ENCODE results near the gene RIN2.

Gene RIN2

DNA sequence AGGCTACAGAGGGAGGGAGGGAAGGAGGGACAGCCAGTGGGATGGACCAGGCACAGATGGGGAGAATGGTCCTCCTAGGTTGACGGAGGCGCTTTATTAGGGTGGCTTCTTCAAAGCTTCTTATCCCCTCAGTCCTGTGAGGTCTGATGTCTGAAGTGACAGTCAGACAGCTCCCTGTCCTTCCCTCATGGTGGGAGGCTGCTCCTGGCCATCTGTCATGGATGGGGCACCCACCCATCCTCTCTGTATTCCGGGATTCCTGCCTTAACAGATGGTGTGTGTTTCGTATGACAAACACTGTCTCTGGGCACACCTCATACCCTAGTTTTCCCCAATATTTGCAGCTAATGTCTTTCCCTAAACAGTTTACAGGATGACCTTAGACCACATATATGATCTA is 7.9 kb downstream of the RIN2 start:
- Histone ChIP-seq H3K36me3 (ENCODE audit: control insufficient read depth in 1 of 2, insufficient read depth in 2 of 2, low read length in 2 of 2) (no peaks in the 10 kb centered on the region), H3K27ac (ENCODE audit: low read length) (no peak overlapping the region), H3K4me3 (ENCODE audit: low read depth in 1 of 2, low read length in 2 of 2) (no peak overlapping the region), H3K4me1 (ENCODE audit: control insufficient read depth in 1 of 2, insufficient read depth in 2 of 2, low read length in 2 of 2) (no peaks in the 10 kb centered on the region), H3K27me3 (ENCODE audit: low read depth, low read length) (no peaks in the 10 kb centered on the region), H3K9me3 (ENCODE audit: control insufficient read depth in 1 of 2, low read length in 2 of 2) (no peaks in the 10 kb centered on the region)

GRCh38 chr20:19767070-19767469 is 9.0 kb downstream of the RIN2 start:
- no peak overlapping the region for H3K27ac ChIP-seq (ENCODE audit: low read length)
- no peaks in the 10 kb centered on the region for H3K4me1 ChIP-seq (ENCODE audit: control insufficient read depth in 1 of 2, insufficient read depth in 2 of 2, low read length in 2 of 2)
- H3K27me3 ChIP-seq (ENCODE audit: low read depth, low read length), result no peaks in the 10 kb centered on the region
- no peaks in the 10 kb centered on the region for H3K36me3 ChIP-seq (ENCODE audit: control insufficient read depth in 1 of 2, insufficient read depth in 2 of 2, low read length in 2 of 2)
- H3K4me3 ChIP-seq (ENCODE audit: low read depth in 1 of 2, low read length in 2 of 2), result no peak overlapping the region
- no peaks in the 10 kb centered on the region for H3K9me3 ChIP-seq (ENCODE audit: control insufficient read depth in 1 of 2, low read length in 2 of 2)

DNA sequence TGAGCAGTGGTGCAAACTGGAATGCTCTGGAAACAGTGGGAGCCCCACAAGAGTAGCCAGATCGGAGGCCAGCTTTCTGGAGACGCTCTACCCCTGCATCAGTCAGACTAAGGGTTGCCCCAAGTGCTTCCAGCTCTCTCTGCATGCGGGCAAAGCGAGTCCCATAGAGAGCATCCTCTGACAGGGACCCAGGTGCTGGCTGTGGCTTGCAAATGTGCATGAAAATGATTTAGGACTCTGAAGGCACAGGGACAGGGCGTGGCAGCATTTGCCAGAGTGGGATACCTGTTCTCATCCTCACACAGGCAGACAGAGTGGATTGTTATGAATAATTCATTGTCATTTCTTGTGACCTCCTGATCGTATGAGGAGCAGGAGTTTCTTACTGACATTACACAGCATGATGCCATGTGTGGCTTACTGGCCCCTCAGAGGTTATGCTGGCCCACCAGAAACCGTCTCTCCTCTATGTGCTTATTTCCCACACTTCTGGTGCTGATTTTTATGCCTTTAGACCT is 10.3 kb downstream of the RIN2 start:
- Histone ChIP-seq H3K4me3 (ENCODE audit: low read depth in 1 of 2, low read length in 2 of 2) (no peak overlapping the region), H3K4me1 (ENCODE audit: control insufficient read depth in 1 of 2, insufficient read depth in 2 of 2, low read length in 2 of 2) (no peaks in the 10 kb centered on the region), H3K27ac (ENCODE audit: low read length) (no peak overlapping the region), H3K27me3 (ENCODE audit: low read depth, low read length) (no peaks in the 10 kb centered on the region), H3K36me3 (ENCODE audit: control insufficient read depth in 1 of 2, insufficient read depth in 2 of 2, low read length in 2 of 2) (no peaks in the 10 kb centered on the region), H3K9me3 (ENCODE audit: control insufficient read depth in 1 of 2, low read length in 2 of 2) (no peaks in the 10 kb centered on the region)

DNA sequence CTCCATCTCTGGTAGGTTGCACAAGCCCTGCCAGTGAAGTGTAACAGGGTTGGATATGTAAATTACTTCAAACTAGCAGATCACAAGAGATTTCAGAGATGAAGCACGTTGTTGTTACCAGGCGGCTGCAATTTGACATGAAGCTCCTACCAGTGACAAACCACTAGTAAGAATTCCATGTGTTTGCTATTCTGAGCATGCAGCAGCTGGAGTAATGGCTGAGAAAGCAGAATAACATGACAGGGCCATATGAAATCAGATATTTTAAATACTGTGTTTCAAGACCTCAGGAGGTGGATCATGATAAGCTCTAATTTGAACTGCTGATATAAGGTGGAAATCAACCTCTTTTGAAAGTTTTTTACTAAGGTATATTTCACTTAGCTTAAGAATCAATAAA is 11.4 kb downstream of the RIN2 start:
- no peak overlapping the region for H3K27ac ChIP-seq (ENCODE audit: low read length)

DNA sequence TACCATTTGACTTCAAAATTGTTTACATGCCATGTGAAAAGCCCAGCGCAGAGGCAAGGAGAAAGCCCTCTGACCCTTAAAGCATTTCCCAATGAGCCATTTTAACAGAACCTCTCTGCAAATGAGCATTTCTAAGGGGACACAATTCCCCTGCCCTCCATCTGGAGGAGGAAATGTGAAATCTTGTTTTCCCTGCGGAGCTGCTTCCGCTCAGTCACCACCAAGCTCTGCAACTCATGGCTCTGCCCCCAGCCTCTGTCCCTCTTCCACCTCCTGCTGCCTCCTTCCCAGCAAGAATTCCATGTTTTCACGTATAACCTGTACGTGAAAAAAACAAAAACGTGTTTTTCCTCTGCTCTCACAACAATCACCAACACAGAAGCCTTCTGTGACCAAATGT is 12.3 kb downstream of the RIN2 start:
- Histone ChIP-seq H3K4me1 (ENCODE audit: control insufficient read depth in 1 of 2, insufficient read depth in 2 of 2, low read length in 2 of 2) (no peaks in the 10 kb centered on the region), H3K27me3 (ENCODE audit: low read depth, low read length) (no peaks in the 10 kb centered on the region), H3K4me3 (ENCODE audit: low read depth in 1 of 2, low read length in 2 of 2) (no peak overlapping the region), H3K9me3 (ENCODE audit: control insufficient read depth in 1 of 2, low read length in 2 of 2) (no peaks in the 10 kb centered on the region), H3K36me3 (ENCODE audit: control insufficient read depth in 1 of 2, insufficient read depth in 2 of 2, low read length in 2 of 2) (no peaks in the 10 kb centered on the region), H3K27ac (ENCODE audit: low read length) (no peak overlapping the region)

More for the DNA sequence above, 11.4 kb downstream of the RIN2 start:
- H3K27me3 ChIP-seq (ENCODE audit: low read depth, low read length), result no peaks in the 10 kb centered on the region
- no peaks in the 10 kb centered on the region for H3K9me3 ChIP-seq (ENCODE audit: control insufficient read depth in 1 of 2, low read length in 2 of 2)
- no peaks in the 10 kb centered on the region for H3K4me1 ChIP-seq (ENCODE audit: control insufficient read depth in 1 of 2, insufficient read depth in 2 of 2, low read length in 2 of 2)
- no peak overlapping the region for H3K4me3 ChIP-seq (ENCODE audit: low read depth in 1 of 2, low read length in 2 of 2)
- H3K36me3 ChIP-seq (ENCODE audit: control insufficient read depth in 1 of 2, insufficient read depth in 2 of 2, low read length in 2 of 2), result no peaks in the 10 kb centered on the region

DNA sequence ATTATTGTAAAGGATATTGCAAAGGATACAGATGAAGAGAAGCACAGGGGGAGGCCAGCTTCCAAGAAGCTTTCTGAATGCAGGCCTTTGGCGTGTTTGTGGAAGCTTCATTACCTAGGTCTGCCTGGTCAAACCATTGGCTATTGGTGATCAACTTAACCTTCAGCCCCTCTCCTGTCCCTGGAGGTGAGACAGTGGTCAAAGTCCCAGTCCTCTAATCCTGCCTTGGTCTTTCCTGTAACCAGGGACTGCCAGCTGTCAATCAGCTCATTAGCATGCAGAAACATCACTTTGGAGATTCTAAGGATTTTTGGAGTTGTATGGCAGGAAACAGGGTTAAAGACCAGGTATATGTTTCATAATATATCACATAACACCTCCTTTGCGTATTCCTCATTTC is 13.0 kb downstream of the RIN2 start:
- Histone ChIP-seq H3K36me3 (ENCODE audit: control insufficient read depth in 1 of 2, insufficient read depth in 2 of 2, low read length in 2 of 2) (no peaks in the 10 kb centered on the region), H3K27ac (ENCODE audit: low read length) (no peak overlapping the region), H3K27me3 (ENCODE audit: low read depth, low read length) (no peaks in the 10 kb centered on the region), H3K9me3 (ENCODE audit: control insufficient read depth in 1 of 2, low read length in 2 of 2) (no peaks in the 10 kb centered on the region), H3K4me1 (ENCODE audit: control insufficient read depth in 1 of 2, insufficient read depth in 2 of 2, low read length in 2 of 2) (no peaks in the 10 kb centered on the region), H3K4me3 (ENCODE audit: low read depth in 1 of 2, low read length in 2 of 2) (no peak overlapping the region)

- Histone ChIP-seq H3K27me3 (ENCODE audit: low read depth, low read length) (no peaks in the 10 kb centered on the region), H3K4me1 (ENCODE audit: control insufficient read depth in 1 of 2, insufficient read depth in 2 of 2, low read length in 2 of 2) (peaks cover 0 to 8% of the 10 kb centered on the region in 2 donors), H3K4me3 (ENCODE audit: low read depth in 1 of 2, low read length in 2 of 2) (no peak overlapping the region), H3K36me3 (ENCODE audit: control insufficient read depth in 1 of 2, insufficient read depth in 2 of 2, low read length in 2 of 2) (no peaks in the 10 kb centered on the region), H3K27ac (ENCODE audit: low read length) (no peak overlapping the region), H3K9me3 (ENCODE audit: control insufficient read depth in 1 of 2, low read length in 2 of 2) (no peaks in the 10 kb centered on the region)
Measured at GRCh38 chr20:19773471-19773870, 15.4 kb downstream of the RIN2 start.

GRCh38 chr20:19774135-19774933 is 16.3 kb downstream of the RIN2 start:
- no peaks in the 10 kb centered on the region for H3K9me3 ChIP-seq (ENCODE audit: control insufficient read depth in 1 of 2, low read length in 2 of 2)
- H3K36me3 ChIP-seq (ENCODE audit: control insufficient read depth in 1 of 2, insufficient read depth in 2 of 2, low read length in 2 of 2), result no peaks in the 10 kb centered on the region
- no peak overlapping the region for H3K27ac ChIP-seq (ENCODE audit: low read length)
- no peak overlapping the region for H3K4me3 ChIP-seq (ENCODE audit: low read depth in 1 of 2, low read length in 2 of 2)
- H3K27me3 ChIP-seq (ENCODE audit: low read depth, low read length), result no peaks in the 10 kb centered on the region
- H3K4me1 ChIP-seq (ENCODE audit: control insufficient read depth in 1 of 2, insufficient read depth in 2 of 2, low read length in 2 of 2), result peaks cover 0 to 8% of the 10 kb centered on the region in 2 donors

GRCh38 chr20:19775353-19776253 is 17.5 kb downstream of the RIN2 start:
- Histone ChIP-seq H3K9me3 (ENCODE audit: control insufficient read depth in 1 of 2, low read length in 2 of 2) (no peaks in the 10 kb centered on the region), H3K4me3 (ENCODE audit: low read depth in 1 of 2, low read length in 2 of 2) (no peak overlapping the region), H3K27ac (ENCODE audit: low read length) (no peak overlapping the region), H3K36me3 (ENCODE audit: control insufficient read depth in 1 of 2, insufficient read depth in 2 of 2, low read length in 2 of 2) (no peaks in the 10 kb centered on the region), H3K27me3 (ENCODE audit: low read depth, low read length) (no peaks in the 10 kb centered on the region), H3K4me1 (ENCODE audit: control insufficient read depth in 1 of 2, insufficient read depth in 2 of 2, low read length in 2 of 2) (peaks cover 0 to 8% of the 10 kb centered on the region in 2 donors)

DNA sequence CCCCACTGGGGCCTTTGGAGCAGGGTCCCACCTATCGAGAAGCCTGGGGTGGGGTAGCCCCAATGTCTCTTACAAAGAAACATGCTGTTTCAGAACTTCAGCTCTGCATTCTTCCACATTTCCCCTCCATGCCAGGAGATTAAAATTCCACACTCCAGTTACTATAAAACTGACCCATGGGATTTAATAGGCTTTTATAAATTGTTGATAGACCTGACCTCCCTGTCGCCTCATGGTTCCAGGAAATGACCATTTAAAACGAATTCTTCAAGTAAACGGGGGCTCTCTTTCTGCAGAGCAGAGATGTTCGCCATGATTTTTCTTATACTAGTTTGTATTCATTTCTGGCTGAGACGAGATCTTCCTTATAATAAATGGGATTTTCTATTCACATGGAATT is 19.3 kb downstream of the RIN2 start:
- H3K4me1 ChIP-seq (ENCODE audit: control insufficient read depth in 1 of 2, insufficient read depth in 2 of 2, low read length in 2 of 2), result peaks cover 0 to 8% of the 10 kb centered on the region in 2 donors

DNA sequence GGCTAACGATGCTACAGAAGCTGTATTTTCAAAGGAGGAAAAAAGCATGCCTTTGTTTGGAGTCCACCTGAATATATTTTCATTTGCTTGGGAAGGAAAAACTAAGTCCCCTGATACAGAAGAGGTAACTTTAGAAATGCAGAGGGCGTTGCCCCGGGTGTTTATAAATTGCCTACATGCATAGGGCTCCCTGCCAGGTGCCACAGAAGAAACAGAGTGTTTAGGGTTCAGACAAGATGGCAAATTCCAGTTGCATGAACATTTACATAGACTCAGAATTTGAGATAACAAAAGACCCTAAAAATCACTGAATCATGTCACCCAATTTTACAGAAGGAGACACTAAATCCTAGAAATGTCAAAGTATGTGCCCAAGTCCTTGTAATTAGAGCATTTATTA is 19.9 kb downstream of the RIN2 start:
- Histone ChIP-seq H3K4me1 (ENCODE audit: control insufficient read depth in 1 of 2, insufficient read depth in 2 of 2, low read length in 2 of 2) (peaks cover 0 to 8% of the 10 kb centered on the region in 2 donors), H3K9me3 (ENCODE audit: control insufficient read depth in 1 of 2, low read length in 2 of 2) (no peaks in the 10 kb centered on the region), H3K36me3 (ENCODE audit: control insufficient read depth in 1 of 2, insufficient read depth in 2 of 2, low read length in 2 of 2) (no peaks in the 10 kb centered on the region), H3K27me3 (ENCODE audit: low read depth, low read length) (no peaks in the 10 kb centered on the region), H3K4me3 (ENCODE audit: low read depth in 1 of 2, low read length in 2 of 2) (no peak overlapping the region), H3K27ac (ENCODE audit: low read length) (no peak overlapping the region)

More for the DNA sequence above, 19.3 kb downstream of the RIN2 start:
- no peaks in the 10 kb centered on the region for H3K27me3 ChIP-seq (ENCODE audit: low read depth, low read length)
- no peaks in the 10 kb centered on the region for H3K36me3 ChIP-seq (ENCODE audit: control insufficient read depth in 1 of 2, insufficient read depth in 2 of 2, low read length in 2 of 2)
- H3K9me3 ChIP-seq (ENCODE audit: control insufficient read depth in 1 of 2, low read length in 2 of 2), result no peaks in the 10 kb centered on the region
- H3K4me3 ChIP-seq (ENCODE audit: low read depth in 1 of 2, low read length in 2 of 2), result no peak overlapping the region
- no peak overlapping the region for H3K27ac ChIP-seq (ENCODE audit: low read length)
